Measurements from ENCODE around the gene SDE2. TPM values are rescaled to one million over a fixed set of nuclear protein-coding genes. Genes with fewer than 3 reads are reported as not detected.
A peak's percentile ranks its signal among the peaks of the same experiment; 100 is the strongest.

SDE2 gene
- total and polyA plus RNA-seq, 2 of the 8 experiments (the other 6 are each of a cell fraction or from before 2014, with no cell fraction given), result 8.5 to 16.7 TPM

DNA sequence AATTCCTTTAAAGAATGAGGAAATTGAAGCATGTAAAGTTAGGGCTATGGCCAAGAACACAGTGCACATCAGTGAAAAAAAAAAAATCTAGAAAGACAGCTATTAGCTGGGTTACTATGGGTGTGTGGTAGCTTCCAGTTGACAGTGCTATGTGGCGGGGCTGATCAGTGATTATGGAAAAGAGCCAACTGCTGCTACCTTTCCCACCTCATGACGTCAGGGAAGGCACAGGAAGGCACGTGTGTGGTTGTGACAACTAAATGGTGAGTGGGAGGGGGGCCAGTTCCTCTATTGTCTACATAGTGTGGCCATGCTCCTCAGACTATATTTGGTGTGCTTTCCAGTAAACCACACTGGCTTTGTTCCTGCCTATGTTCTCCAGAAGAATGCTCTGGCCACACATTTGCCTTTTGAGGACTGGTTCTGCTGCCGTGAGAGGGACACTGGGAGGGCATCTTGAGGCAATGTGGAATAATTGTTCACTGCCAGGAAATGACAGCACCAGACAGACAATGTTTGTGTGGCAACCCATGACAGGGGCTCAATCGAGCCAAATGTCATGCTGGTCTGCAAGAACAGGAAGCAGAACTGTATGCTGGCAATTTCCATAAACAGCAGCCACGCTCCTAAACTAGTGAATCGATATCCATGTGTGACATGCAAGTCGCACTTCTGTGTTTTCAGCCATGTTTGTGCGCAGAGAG is 3.0 kb upstream of the SDE2 start:
- Histone ChIP-seq H2BK5ac (ENCODE audit: low read depth, low read length) (no peak overlapping the region), H3K9ac (replicated peaks in 1 of 4; ENCODE audit: extremely low read depth in 1 of 4, low read depth in 3 of 4, low read length in 3 of 4) (no peak overlapping the region), H2BK120ac (replicated peaks; ENCODE audit: low read depth, low read length) (peak overlapping the region; percentile 0), H3K4me1 (replicated peaks in 1 of 4; ENCODE audit: control insufficient read depth in 3 of 4, insufficient read depth in 4 of 4, low read length in 3 of 4) (peaks cover 7 to 16% (median 13%) of the 10 kb centered on the region in 4 experiments), H3K23ac (ENCODE audit: insufficient read length) (no peak overlapping the region), H4K91ac (replicated peaks; ENCODE audit: insufficient read length, low read length) (peak overlapping the region; percentile 29), H2AK5ac (ENCODE audit: low read depth, low read length) (no peak overlapping the region), H3K18ac (ENCODE audit: extremely low read depth, low read length) (no peak overlapping the region), H3K36me3 (ENCODE audit: control insufficient read depth in 2 of 4, insufficient read depth in 4 of 4, low read length in 3 of 4) (no peaks in the 10 kb centered on the region), H3K4ac (replicated peaks; ENCODE audit: insufficient read length, low read depth, low read length) (no peak overlapping the region), H3K23me2 (ENCODE audit: low read depth, low read length) (peaks cover 4% of the 10 kb centered on the region), H2AFZ (ENCODE audit: low read length) (peak overlapping the region; percentile 37; the same call in 1 of the 2 replicates), H3K79me1 (ENCODE audit: low read depth, low read length) (0 out of 2 replicates have a peak, but pooled peaks cover 2% of the 10 kb centered on the region), H3K27me3 (replicated peaks in 1 of 4; ENCODE audit: control insufficient read depth in 3 of 4, extremely low read depth in 1 of 4, insufficient read depth in 3 of 4, low read length in 3 of 4) (no peaks in the 10 kb centered on the region), H2BK15ac (ENCODE audit: low read length) (peak overlapping the region; percentile 65), H3K14ac (ENCODE audit: insufficient read length) (no peak overlapping the region), H2BK20ac (ENCODE audit: low read length) (peak overlapping the region; percentile 37; the same call in 1 of the 2 replicates), H4K8ac (ENCODE audit: extremely low read depth, insufficient read depth, low read length) (no peak overlapping the region), H3K9me3 (ENCODE audit: insufficient read depth in 2 of 2, low read depth in 1 of 2, low read length in 1 of 2) (no peaks in the 10 kb centered on the region), H3K79me2 (ENCODE audit: control insufficient read depth in 1 of 2, insufficient read depth in 2 of 2, low read length in 2 of 2) (peaks cover 12 to 20% of the 10 kb centered on the region in 2 experiments), H3K4me3 (ENCODE audit: extremely low read depth in 1 of 4, insufficient read depth in 2 of 4, low read depth in 3 of 4, low read length in 4 of 4) (peak overlapping the region in 1 of 4 experiments; percentile 14; a peak in 1 of 8 replicates), H4K20me1 (replicated peaks in 1 of 2; ENCODE audit: control insufficient read depth in 1 of 2, insufficient read depth in 2 of 2, low read length in 2 of 2) (no peaks in the 10 kb centered on the region), H3K27ac (ENCODE audit: low read depth, low read length) (no peak overlapping the region), H4K5ac (ENCODE audit: insufficient read length, low read depth, low read length) (no peak overlapping the region), H2BK12ac (ENCODE audit: low read depth, low read length) (peak overlapping the region; percentile 84), H3K4me2 (ENCODE audit: insufficient read depth in 1 of 2, low read depth in 2 of 2, low read length in 2 of 2) (peak overlapping the region; percentile 12 to 45; a peak in 3 of 4 replicates), H3K56ac (replicated peaks; ENCODE audit: insufficient read length, low read depth, low read length) (no peak overlapping the region)
- 86% methylated on average over 9 of the region's 9 CpGs; no CpG with 5 or more reads in 1 of the 2 experiments for WGBS, 2 experiments (ENCODE audit: extremely low coverage in 1 of 2, insufficient coverage in 1 of 2, insufficient read length in 1 of 2, insufficient replicate concordance in 2 of 2, low coverage in 1 of 2, low lambda C conversion rate in 2 of 2, missing lambda C conversion rate in 1 of 2)
- DNase-seq (ENCODE audit: low read depth in 1 of 2, low spot score in 2 of 2), result no peak
- ChIA-PET CTCF (ENCODE audit: partially characterized antibody) (interaction anchor here (0.6 kb wide), 1 partner anchor 1812 kb away, joined by 4 read pairs; no protein-coding TSS in a partner anchor), POLR2A (ENCODE audit: partially characterized antibody) (interaction anchor here (0.7 to 3.4 kb wide), 4 partner anchors 15 to 218 kb away, joined by 3 to 19 read pairs (median 5); partner anchors contain the start of gene H3-3A)
- no peak for FAIRE-seq
- no peak for TF ChIP-seq SIRT6 (IDR thresholded peaks at IDR 0.05; ENCODE audit: low read length)
- TF ChIP-seq SUZ12 (IDR thresholded peaks at IDR 0.05; ENCODE audit: low read length), result no peak
- no peak for TF ChIP-seq CHD2 (IDR thresholded peaks at IDR 0.05; ENCODE audit: low read length)
- TF ChIP-seq SP2 (IDR thresholded peaks at IDR 0.05; ENCODE audit: low read length), result no peak
- no peak for TF ChIP-seq SP4 (IDR thresholded peaks at IDR 0.05; ENCODE audit: low read length)
- TF ChIP-seq SAP30 (IDR thresholded peaks at IDR 0.05; ENCODE audit: insufficient read depth, insufficient replicate concordance, low read length), result no peak
- TF ChIP-seq TAF1 (IDR thresholded peaks at IDR 0.05; ENCODE audit: low read depth, low read length), result no peak
- TF ChIP-seq, protein P1, sequence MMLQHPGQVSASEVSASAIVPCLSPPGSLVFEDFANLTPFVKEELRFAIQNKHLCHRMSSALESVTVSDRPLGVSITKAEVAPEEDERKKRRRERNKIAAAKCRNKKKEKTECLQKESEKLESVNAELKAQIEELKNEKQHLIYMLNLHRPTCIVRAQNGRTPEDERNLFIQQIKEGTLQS (IDR thresholded peaks at IDR 0.05; ENCODE audit: insufficient read depth, low read depth, low read length), result no peak
- no peak for TF ChIP-seq CEBPB (IDR thresholded peaks at IDR 0.05; ENCODE audit: low read depth, low read length)
- TF ChIP-seq SIN3A (conservative IDR thresholded peaks at IDR 0.05 in 1 of 2, IDR thresholded peaks at IDR 0.05 in 1 of 2; ENCODE audit: low read depth in 1 of 2, low read length in 2 of 2), result no peak
- no peak for TF ChIP-seq ASH2L (IDR thresholded peaks at IDR 0.05; ENCODE audit: low read length)
- TF ChIP-seq, protein P2, sequence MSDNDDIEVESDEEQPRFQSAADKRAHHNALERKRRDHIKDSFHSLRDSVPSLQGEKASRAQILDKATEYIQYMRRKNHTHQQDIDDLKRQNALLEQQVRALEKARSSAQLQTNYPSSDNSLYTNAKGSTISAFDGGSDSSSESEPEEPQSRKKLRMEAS (IDR thresholded peaks at IDR 0.05), result no peak

Measured in H1 (cell line).